Right lobe of liver (tissue), 6 donors: ENCODE data around the gene IGFBP2. TPM values are rescaled to one million over a fixed set of nuclear protein-coding genes. Genes with fewer than 3 reads are reported as not detected.

Experiments used
- ATAC-seq, 4 donors: fragments of 200-7000 bp; cut with Tn5 transposase; one replicate each; pipeline ENCODE4 v1.9.1; 2020; ENCODE audit warnings: mild to moderate bottlenecking in 4 of 4, moderate library complexity in 4 of 4
- DNase-seq, 3 donors: peaks; one replicate each; pipeline ENCODE4 v3.0.0-alpha.2; 2020
- H3K27ac ChIP-seq, 3 donors: fragments of 200-600 bp; one replicate each; pipeline ENCODE4 v1.8.0; 2022
- H3K27me3 ChIP-seq, 2 donors: fragments of 200-600 bp; one replicate each; pipeline ENCODE4 v1.8.0; 2022
- H3K36me3 ChIP-seq, 4 donors: fragments of 200-600 bp; sonication (generic) in 1 of 4; one replicate each; pipeline versions ENCODE4 v1.5.1 to v1.8.0; 2017 to 2022; ENCODE audit warnings: control low read depth in 1 of 4
- H3K4me1 ChIP-seq, 4 donors: fragments of 200-600 bp; sonication (generic) in 1 of 4; one replicate each; pipeline versions ENCODE4 v1.5.1 to v1.8.0; 2017 to 2022; ENCODE audit warnings: control low read depth in 1 of 4
- H3K4me3 ChIP-seq, 3 donors: fragments of 200-600 bp; one replicate each; pipeline ENCODE4 v1.8.0; 2022
- H3K9me3 ChIP-seq, 4 donors: fragments of 200-600 bp; sonication (generic) in 1 of 4; one replicate each; pipeline versions ENCODE4 v1.5.1 to v1.8.0; 2017 to 2022; ENCODE audit warnings: control low read depth in 1 of 4
- POLR2A ChIP-seq: fragments of 450-650 bp; IDR thresholded peaks from one replicate; pipeline ENCODE4 v1.6.1; 2017; ENCODE audit warnings: antibody characterized with exemption, mild to moderate bottlenecking
- whole genome bisulfite sequencing: methylation state at CpG from one replicate; pipeline ENCODE4 v1.1.6; 2018; ENCODE audit warnings: low coverage, low lambda C conversion rate; ENCODE audit not compliant: insufficient coverage; ENCODE audit errors: missing lambda C conversion rate; 5-methylcytosine and 5-hydroxymethylcytosine counted together
- intact Hi-C, 2 donors: fragments of 100-400 bp; cut with DNase I; formaldehyde crosslinking; loops; one replicate each; pipeline versions ENCODE4 v1.11.2 to v1.14.1; 2022
- total RNA-seq, 6 experiments: library from RNA; depleted of rRNA in 2 of 6; stranded (reverse); fragments of >200 nt in 2 of 6; fragmentation: NEBNext Ultra II Directional in 3 of 6; extraction: Animal tissue kit (Norgen Biotek cat#: 25700) in 3 of 6; gene quantifications; one replicate each; pipeline versions ENCODE4 v1.1.0 to v1.2.4, GENCODE V29; 2016 to 2023
- TF ChIP-seq, protein P1 (sequence below), 4 donors: fragments of 200-600 bp in 3 of 4; fragments of 450-650 bp in 1 of 4; IDR thresholded peaks; one replicate each; pipeline versions ENCODE4 v1.5.1 to v1.8.0; 2016 to 2022; ENCODE audit warnings: antibody characterized with exemption in 4 of 4, mild to moderate bottlenecking in 2 of 4
- donor health status: DM: no; HTN: yes; CAD: no.
- donor health status: DM: no; HTN: no; CAD: no.
- donor health status: DM: no; HTN: no; CAD: no.
- donor health status: DM: no; HTN: yes; CAD: no.
- donor health status: DM: no; HTN: yes; CAD: no.

Gene IGFBP2
- total RNA-seq, 6 experiments from 2014 or later = 276 to 1,091 (median 406) TPM

DNA sequence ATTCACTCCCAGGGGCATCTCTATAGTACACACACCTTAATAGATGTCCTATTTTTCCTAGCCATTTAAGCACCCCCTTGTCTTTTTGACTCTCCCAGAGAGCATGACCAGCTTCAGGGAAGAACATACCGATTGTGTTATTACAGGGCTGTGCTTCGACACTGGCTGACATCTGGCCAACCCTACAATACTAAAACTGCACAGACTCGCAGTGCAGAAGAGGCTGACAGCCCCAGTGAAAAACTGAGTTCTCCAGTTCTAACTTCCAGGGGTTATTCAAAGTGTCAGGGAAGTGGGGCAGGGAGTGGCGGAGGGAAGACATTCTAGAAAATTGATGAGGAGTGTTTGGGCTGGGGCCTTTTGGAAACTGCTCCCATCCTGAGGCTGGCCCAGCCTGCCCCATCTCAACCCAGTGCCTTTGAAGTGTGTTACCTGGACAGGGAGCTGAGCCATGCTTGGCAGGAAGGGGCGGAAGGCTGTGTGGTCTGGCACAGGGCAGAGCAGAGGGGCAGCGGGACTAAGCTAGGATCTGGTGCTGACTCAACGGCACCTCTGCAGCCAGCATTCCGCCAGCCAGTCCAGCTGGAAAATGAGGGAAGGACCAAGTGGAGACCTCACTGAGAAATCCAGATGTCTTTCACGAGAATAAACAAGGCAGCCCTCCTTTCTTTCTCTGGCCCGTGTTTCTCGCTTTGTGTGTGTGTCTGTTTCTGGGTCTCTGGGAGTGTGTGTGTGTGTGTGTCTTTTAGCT, 77.5 kb downstream of the IGFBP2 start:
- H3K36me3 ChIP-seq = no peaks in the 10 kb centered on the region
- no peak overlapping the region for H3K4me3 ChIP-seq
- WGBS = 65% methylated on average over 8 of the region's 11 CpGs
- no peak overlapping the region for H3K27ac ChIP-seq
- H3K4me1 ChIP-seq = no peaks in the 10 kb centered on the region
- H3K27me3 ChIP-seq = no peaks in the 10 kb centered on the region
- ATAC-seq (peak in 2 of 4 donors; percentile 21 to 31), DNase-seq (no peak)
- H3K9me3 ChIP-seq = no peaks in the 10 kb centered on the region
- intact Hi-C loops = no loop called here
- TF ChIP-seq, protein P1, sequence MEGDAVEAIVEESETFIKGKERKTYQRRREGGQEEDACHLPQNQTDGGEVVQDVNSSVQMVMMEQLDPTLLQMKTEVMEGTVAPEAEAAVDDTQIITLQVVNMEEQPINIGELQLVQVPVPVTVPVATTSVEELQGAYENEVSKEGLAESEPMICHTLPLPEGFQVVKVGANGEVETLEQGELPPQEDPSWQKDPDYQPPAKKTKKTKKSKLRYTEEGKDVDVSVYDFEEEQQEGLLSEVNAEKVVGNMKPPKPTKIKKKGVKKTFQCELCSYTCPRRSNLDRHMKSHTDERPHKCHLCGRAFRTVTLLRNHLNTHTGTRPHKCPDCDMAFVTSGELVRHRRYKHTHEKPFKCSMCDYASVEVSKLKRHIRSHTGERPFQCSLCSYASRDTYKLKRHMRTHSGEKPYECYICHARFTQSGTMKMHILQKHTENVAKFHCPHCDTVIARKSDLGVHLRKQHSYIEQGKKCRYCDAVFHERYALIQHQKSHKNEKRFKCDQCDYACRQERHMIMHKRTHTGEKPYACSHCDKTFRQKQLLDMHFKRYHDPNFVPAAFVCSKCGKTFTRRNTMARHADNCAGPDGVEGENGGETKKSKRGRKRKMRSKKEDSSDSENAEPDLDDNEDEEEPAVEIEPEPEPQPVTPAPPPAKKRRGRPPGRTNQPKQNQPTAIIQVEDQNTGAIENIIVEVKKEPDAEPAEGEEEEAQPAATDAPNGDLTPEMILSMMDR (IDR thresholded peaks at IDR 0.05) = no peak
- no peak for TF ChIP-seq POLR2A

DNA sequence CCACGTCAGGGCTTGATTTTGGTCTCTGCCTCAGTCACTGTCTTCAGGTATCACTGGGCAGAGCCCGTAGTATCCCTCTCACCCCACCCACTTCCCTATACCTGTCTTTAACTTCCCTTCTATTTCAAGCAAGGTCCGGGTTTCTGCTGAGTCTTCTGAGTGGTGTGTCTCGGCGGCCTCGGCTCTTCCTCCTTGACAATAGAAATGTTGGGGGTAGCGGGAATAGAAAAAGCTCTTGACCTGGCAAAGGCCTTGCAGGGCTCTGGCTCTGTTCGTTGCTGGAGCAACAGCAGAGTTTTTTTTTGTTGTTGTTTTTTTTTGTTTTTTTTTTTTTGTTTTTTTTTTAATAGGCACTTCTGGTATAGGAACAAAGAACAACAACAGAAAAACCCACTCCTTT, 78.1 kb downstream of the IGFBP2 start:
- 57% methylated on average over 8 of the region's 8 CpGs for WGBS
- H3K27me3 ChIP-seq = no peaks in the 10 kb centered on the region

DNA sequence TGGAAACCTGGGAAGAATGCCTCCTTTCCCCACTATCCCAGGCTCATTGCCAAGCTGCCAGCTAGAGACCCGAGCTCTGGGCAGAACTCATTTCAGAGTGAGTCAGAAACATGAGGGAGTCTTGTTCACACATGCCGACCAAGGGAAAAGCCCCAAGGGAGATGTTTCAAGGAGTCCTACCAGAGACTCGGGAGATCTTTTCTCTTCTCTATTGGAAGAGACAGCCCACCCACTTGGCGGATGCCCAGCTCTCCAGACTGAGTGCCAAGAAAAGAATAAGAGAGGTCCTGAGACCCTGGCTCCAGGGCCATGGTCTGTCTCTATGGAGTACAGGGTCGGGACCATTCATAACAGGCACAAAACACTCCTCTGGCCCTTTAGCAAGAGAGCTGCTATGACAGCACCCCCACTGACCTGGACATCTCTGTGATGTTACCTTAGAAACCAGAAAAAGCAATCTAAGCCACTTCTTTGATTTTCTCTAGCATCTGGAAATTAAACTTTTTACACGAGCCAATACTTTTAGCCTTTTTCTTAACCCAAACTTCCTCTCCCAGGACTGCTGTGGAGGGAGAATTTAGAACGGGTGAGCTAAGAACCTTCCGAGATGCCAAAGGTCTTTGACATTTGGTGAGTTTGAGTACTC, 80.6 kb downstream of the IGFBP2 start:
- Histone ChIP-seq H3K36me3 (no peaks in the 10 kb centered on the region), H3K27ac (no peak overlapping the region), H3K4me3 (no peak overlapping the region), H3K9me3 (no peaks in the 10 kb centered on the region), H3K4me1 (no peaks in the 10 kb centered on the region), H3K27me3 (no peaks in the 10 kb centered on the region)
- TF ChIP-seq, protein P1 (IDR thresholded peaks at IDR 0.05) = no peak
- no peak for TF ChIP-seq POLR2A
- intact Hi-C loops = no loop called here
- DNase-seq (no peak), ATAC-seq (no peak)
- WGBS = 51% methylated on average over 6 of the region's 8 CpGs

More for the DNA sequence above, 78.1 kb downstream of the IGFBP2 start:
- no peaks in the 10 kb centered on the region for H3K4me1 ChIP-seq
- no peaks in the 10 kb centered on the region for H3K9me3 ChIP-seq
- H3K4me3 ChIP-seq = no peak overlapping the region
- DNase-seq = no peak
- intact Hi-C loops = no loop called here
- no peaks in the 10 kb centered on the region for H3K36me3 ChIP-seq
- TF ChIP-seq, protein P1 (IDR thresholded peaks at IDR 0.05) = no peak
- no peak for TF ChIP-seq POLR2A
- no peak overlapping the region for H3K27ac ChIP-seq
- ATAC-seq = no peak

Other genes starting within 250 kb of the IGFBP2 start
- gene SMARCAL1, start 220.9 kb upstream of the IGFBP2 start, total RNA-seq = 10 to 100 TPM in 1 of 6 experiments, 1 to 10 TPM in 5; 6.1 to 11.0 (median 7.9) TPM
- gene RPL37A, start 134.6 kb upstream of the IGFBP2 start, total RNA-seq = 100 to 1,000 TPM; 383 to 894 (median 710) TPM
- 10 to 100 TPM; 13.7 to 76.0 (median 30.9) TPM for gene IGFBP5, start 62.1 kb downstream of the IGFBP2 start, total RNA-seq
- not detected for gene TNP1, start 226.6 kb downstream of the IGFBP2 start, total RNA-seq